HG02678 (cell line): Measurements from ENCODE around the gene HOXB4.

Experiments
- ATAC-seq: cut with Tn5 transposase; IDR thresholded peaks from one replicate; pipeline ENCODE4 v1.9.1; 2021; ENCODE audit warnings: mild to moderate bottlenecking, moderate library complexity; ENCODE audit not compliant: unreplicated experiment

HOXB4 gene

DNA sequence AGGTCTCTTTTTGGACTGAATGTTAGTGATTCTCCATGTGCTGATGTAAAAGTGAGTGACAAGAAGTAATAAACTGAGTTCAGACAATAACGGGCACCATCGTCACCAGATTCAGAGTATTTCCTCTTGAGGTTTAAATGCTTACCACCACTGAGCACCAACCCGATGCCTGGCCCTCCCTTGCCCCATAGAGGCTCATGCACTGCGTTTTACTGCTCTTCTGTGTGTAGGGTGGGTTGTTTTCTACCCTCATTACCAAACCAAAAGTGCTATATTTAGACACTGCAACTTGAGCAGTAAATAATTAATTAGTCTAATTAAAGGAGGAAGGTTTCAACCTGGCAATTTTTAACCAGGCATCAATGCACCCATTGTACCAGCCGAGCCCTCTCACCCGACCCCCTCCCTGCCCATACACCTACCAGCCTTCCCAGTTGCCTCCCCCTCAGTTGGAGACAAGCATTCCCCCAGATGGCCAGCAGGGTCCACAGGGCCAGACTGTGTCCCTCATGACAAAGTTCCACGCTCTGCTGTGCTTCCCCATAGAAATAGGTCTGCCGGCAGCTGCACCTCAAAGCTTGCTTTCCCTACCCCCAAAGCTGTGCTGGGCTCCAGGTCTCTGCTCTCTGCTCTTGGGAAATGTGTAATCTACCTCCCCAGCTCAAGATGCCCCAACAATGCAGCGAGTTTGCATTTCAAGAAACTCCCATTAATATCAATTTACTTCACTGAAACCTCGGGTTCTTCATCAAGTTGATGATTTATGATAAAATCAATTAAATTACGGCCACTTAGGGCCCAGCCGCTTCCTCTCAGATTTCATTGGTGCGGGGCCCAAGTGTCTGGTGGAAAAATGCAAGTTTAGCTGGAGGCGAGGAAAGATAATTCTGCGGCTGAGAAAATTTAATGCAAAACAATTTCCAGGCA, 16.0 kb downstream of the HOXB4 start:
- ATAC-seq, result no peak

DNA sequence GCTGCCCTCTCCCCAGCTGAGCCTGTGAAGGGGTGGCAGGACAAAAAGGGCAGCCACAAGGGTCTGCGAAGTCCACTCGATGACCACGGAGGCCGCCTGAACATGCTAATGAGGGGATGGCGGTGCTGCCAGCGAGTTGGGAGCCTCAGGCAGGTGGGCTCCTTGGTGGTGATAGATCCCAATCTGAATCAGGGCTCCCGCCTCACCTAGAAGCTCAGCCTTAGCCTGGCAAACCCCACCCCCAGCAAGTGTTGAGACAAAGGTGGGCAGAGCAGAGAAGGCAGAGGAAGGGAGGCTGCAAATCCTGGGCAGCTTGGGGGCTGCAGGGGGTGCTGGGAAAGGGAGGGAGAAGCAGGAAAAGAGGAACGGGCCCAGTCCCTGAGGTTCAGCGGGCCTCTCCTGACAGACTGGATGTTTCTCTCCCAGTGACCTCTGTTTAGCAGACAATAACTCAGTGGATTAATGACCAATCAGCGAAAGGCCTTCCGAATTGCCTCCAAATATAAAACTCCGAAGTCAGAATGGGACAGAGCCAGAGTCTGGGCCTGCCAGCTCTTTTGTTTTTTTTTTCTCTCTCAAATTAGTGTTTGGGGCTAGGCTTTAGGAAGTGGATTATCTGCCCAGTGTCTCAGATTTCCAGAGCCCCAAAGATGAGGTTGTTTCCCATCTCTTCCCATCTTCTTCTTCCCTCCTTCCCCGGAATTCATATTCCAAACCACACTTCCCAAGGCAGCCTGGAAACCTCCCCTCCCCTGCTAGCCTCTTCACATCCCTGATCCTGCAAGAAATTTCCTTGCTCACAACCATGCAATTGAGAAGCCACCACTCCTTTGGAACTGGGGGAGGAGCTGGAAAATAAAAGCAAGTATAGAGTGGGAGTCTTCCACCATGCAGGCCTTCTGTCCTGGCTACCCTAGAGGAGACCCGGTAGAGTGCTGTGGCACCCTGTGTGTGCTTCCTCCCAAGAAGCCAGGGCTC, 18.0 kb downstream of the HOXB4 start:
- no peak for ATAC-seq

DNA sequence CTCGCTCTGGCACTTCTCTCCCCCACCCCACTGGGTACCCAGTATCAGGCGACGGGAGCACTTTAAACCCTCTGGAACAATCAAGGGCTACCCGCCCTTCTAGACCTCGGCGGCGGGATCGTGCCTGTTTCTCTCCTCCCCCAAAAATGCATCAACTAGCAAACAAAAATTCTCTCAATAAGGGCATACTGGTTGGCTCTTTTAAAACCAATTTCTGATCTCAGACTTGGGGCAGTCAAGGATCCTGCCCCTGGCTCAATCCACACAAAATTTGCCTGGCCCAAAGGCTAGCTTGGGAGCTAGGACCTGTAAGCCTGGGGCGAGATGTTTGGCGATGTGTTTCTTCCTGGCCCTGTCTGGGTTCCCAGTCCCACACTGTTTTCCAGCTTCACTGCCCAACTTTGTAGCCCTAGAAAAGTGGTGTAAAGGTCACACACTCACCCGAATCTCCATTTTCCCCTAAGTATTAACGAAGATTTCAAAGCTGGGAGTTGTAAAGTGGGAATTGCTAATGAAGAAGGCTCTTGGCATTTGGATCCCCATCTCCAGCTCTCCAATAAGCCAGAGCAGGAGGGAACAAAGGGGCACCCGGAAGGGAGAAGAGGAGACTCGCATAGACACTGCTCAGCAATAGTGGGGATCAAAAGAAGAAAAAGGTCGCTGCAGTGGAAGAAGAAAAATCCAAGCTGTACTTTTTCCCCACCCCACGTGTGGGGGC, 18.9 kb downstream of the HOXB4 start:
- ATAC-seq, result no peak

DNA sequence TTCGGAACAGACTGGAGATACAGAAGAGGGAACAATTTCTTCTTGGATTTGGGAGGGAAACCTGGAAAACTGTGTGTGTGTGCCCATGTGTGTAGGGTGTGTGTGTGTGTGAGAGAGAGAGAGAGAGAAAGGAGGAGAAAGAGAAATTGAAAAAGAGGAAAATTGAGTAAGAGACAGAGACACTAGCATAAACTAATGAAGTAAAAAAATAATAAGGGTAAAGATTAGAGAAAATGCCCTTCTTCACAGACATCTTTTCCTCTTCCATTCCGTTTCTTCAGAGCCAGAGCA, 19.4 kb downstream of the HOXB4 start:
- no peak for ATAC-seq

DNA sequence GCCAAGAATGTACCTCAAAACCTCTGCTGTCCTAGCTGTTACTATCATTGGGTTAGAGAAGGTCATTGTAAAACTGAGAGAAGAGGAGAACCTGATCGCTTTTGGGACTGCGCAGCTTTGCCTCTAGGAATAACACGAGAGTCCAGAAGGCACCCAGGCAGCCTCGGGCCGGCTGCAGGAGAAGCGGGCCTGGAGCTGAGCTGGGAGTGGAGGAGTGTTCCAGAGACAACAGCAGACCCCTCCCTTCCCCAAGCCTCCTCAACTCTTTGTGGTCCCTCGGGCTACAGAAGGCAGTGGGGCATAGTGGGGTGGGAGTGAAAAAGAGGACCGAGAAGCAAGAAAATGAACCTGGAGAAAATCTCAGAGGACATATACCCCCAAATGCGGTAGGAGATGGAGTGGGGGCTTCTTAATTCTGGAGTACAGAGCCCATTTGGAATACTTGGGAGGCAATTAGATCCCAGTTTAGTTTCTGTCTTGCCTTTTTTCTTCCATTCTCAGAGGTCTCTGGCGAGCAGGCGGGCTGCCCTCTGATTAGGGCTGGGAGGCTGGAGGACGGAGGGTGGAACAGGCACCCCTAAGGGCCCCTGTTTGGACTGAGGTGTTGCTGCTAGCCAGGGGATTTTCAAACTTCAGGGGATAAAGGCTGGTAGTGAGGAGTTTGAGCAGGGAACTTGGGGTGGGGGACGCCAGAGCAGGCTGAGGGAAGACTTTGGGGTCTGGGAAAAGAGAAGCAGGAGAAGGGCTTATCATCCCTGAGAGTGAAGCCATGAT, 19.9 kb downstream of the HOXB4 start:
- ATAC-seq, result no peak

DNA sequence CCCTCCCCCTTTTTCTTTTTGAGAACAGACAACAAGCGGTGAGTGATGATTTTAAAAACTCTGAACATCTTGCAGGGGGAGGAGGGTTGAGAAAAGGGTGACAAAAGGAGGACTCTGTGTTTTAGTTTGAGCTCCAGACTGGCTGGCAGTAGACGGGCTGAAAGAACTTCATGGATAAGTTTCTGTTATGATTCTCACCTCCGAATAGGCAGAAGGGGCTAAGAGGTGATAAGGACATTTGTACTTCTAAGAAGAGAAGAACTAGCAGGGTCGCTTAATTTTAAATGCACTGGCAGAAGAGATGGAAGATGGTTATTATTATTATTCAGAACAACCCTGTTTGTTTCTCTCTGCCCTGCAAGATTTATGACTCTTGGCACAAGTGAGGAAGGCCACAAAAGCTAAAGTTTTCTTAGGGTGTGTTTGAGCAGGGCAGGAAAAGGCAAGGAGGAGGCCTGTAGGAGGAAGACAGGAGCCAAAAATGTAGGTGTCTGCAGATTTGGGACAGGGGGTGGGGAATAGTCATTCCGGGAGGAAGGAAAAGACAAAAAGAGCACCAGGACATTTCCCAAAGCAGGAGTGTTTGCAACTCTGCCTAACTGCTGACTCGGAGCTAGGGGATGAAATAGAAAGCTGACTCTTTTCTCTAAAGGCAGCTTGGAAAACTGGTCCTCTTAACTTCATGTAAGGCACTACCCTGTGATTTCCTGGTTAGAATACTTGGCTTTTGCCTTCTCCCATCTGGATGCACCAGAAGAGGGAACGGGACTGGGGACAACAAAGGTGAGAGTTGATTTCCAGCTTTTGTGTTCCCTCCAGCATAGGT, 21.4 kb downstream of the HOXB4 start:
- no peak for ATAC-seq

DNA sequence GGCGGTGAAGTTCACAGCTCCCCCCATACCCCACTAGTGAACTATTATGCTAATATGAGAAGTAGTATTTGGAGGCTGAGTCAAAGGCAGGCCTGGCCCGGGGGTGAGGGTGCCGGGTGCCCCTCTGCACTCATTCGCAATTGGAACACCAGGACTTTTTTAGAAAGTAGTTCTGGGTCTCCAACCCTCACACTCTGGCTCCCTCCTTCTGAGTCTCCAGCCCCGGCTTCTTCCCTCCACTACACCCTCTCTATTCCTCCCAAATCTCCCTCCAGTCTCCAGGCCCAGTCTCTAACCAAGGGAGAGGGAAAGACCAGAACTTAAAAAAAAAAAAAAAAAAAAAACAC, 21.9 kb downstream of the HOXB4 start:
- no peak for ATAC-seq

DNA sequence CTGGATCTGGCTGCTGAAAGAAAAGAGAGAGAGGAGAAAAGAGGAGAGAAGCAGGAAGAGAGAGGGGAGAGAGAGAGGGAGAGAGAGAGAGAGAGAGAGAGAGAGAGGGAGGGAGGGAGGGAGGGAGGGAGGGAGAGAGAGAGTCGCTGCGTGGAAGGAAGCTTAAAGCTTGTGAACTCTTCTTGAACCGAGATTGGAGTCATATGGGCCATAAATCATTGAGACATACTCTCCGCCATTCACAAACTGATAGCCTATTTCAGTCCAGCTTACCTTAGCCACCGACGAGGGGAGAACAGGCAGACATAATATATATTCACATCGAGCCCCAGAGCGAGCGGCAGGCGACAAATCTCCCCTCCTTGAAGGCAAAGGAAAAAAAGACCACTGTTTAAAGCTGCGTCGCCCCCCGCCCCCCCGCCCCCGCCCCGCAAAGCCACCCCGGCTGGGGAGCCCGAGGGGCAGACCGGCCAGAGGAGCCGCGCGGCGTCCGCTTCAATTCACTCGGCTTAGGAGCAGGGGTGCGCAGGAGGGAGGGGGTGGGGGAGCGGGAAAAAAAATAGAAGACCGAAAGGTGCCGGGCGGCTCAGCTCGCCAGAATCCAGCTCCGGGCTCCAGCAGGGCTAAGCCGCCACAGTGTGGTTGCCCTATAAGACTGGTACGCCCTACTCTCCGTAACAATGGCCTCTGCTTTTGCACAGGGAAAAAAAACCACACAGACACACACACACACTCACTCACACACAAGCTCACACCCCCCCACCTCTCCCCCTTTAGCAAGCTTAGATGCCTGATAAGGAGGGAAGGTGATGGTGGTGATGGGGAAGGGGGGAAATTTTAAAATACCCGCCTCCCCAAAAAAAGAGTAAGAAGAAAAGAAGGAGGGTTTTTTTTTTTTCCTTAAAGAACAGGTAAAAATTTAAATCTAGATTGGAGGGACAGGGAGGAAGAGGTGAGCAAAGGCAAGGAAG, 22.6 kb downstream of the HOXB4 start:
- ATAC-seq, result no peak

DNA sequence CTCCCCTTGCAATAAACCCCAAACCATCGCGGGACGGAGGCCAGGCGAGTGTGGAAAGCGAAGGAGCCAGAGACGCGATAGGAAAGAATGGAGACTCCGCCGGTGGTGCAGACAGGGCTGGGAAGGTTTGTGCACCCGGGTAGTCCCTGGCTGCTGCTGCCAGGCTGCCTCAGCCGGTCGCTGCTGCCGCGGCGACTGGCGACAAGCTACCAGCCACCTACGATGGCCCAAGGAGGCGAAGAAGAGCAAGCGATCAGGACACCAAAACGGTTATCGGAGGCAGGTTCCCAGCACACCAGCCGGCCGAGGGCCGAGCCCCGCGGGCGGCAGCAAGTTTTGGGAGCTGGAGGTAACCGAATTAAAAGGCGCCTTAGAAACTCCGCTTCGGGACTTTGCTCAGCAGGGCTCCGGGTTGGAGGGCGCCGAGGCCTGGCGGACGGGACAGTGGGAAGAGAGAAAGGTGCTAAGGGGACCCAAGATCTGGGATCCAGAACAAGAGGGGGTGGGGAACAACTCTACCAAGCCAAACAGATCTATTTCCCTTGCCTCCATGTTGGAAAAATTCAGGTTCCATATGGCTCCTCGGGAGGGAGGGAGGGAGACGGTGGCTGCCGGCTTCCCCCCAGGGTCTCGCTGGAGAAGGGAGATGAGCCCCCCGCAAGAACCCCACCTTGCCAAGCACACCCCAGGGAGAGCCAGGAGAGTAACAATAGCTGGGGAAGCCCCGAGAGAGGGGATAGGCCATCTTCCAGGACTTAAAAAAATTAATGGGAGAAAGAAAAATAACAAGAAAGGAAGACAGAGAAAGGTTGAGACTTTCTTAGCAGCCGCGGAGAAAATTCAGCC, 23.5 kb downstream of the HOXB4 start:
- no peak for ATAC-seq

DNA sequence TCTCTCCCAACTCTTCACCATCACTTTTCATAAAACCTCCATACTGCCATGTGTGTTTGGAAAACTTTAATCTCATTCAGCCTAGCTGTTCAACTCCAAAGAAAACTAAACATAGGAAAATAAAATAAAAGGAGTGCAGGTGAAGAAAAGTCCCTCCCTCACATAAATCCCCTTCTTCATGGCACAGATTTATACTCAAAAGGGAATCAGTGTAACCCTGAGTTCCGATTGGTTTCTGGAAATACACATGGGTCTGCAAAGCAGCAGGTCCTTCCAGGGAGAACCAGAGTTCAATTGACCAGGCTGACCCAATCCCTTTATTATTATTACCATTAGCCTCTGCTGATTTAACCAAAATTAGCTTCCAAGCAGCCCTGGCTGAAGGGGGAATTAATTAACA, 24.3 kb downstream of the HOXB4 start:
- ATAC-seq, result no peak

DNA sequence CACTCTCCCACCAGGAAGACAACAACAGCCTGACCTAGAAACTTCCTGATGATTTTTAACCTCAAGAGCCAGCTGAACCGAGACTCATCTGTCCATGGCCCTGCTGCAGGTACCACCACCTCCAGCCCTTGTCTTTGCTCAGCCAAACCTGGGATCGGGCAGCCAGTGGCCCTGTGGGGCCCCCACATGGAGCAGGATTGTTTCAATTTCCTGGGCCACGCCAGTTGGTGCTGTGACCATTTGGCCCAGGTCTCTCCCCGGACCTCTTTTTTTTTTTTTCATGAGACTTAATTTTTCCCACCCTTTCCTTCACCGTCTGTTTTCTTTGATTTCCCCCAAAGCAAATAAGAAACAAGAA, 25.0 kb downstream of the HOXB4 start:
- no peak for ATAC-seq

DNA sequence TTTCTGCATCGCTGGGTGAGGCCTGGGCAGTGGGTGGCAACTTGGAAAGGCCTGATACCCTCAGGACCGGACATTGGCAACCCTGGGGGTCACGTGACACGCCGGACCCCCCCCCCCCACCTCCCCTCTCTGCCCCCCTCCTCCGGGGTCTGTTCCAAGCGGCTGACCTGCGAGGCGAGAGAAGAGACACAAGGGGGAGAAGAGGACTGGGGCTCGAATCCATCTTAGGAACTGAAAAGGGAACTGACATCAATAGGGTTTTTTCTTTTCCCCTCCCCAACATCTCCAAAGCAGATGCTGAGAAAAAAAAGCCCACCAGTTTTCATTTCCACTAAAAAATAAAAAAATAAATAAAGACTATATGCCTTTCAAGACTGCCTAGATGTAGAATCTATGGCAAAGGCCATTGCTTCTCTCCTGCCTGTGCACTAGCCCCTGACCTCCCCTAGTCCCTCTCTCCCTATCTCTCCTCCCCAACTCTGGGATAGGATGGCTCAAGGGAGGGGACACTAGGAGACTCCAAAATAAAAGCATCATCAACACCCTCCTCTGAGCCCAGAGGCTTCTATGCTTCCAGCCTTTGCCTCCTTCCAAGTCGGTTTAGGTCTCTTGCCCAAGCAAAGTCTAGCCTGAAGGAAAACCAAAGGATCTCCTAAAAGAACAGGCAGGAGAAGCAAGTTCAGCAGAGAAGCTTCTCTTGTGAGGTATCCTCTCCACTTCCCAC, 25.5 kb downstream of the HOXB4 start:
- ATAC-seq, result no peak

DNA sequence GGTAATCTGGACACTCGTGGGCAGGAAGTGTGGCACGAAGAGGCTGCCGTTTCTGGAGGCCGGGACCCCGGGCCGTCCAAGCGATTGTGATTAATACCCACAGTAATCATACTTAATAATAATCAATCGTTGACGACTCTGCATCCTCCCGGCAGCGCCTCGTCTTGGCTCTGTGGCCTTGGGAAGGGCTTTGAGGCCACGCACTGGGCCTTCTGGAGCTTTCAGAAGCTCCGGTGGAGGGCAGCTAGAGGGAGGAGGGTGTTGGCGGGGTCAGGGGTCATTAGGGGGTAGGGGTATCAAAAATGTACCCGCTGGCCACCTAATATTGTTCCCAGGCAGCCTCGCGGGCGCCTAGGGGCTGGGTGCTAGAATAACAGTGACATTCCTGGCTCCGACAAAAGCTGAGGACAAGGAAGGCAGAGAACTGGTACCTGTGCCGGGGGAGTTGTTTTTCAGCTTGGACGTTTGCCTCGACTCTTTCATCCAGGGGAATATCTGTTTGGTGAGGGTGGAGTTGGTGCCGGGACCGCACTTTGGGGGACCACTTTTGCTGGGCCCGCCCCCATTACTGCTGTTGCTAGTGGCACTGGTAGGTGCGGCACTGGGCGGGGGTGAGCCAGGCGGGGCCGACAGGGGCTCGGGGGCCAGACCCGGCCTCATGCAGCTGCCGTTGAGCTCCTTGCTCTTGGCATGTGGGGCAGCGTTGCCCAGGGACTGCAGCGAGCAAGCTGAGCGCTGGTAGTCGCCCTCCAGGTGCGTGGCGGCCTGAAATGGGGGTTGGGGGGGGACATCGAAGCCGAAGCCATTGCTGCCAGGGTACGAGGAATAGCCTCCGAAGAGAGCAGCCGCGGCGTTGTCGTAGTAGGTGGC, 26.3 kb downstream of the HOXB4 start:
- no peak for ATAC-seq

DNA sequence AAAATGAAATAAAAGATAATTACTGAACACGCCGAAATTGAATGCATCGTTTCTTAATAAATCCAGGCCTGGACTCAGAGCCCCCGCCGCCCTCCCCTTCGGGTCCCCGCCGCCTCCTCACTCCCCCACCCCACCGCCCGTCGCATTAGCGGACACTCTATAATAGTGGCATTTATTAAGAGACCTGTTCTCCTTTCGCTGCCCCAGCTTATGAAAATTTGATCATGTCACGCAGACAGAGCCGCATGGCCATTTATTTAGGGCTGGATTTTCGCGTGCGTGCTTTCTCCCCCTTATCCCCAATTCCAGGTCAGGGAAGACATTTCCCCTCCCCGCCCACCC, 27.0 kb downstream of the HOXB4 start:
- ATAC-seq, result no peak

DNA sequence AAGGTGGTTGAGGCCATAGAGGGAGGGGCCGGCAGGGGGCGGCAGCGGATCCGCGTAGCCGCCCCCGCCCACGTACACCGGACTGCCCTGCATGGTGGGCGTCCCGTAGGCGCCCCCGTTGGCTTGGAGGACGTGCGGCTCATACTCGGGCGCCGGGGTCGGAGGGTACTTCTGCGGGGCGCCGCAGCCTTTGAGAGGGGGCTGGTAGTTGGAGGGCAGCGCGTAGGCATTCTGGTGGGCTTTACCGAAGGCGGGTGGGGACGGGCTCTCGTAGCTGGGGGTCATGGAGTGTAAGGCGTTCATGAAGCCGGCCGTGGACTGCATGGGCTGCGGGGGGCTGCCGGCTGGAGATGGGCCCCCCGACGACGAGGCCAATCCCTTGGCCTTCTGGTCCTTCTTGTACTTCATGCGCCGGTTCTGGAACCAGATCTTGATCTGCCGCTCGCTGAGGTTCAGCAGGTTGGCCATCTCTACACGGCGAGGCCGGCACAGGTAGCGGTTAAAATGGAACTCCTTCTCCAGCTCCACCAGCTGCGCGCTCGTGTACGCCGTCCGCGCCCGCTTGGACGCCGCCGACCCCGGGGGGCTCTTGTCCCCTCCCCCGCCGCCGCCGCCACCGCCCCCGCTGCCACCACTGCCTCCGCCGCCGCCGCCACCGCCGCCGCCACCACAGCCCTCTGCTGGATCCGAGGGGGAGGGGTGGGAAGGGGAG, 27.5 kb downstream of the HOXB4 start:
- ATAC-seq, result no peak
